GM18909 (cell line): ENCODE data around the gene TMED6.
"Not testable (repeated sequence)": the region's sequence is repeated elsewhere in the genome, so short reads cannot be mapped to it uniquely, and the experiment has no call there.

ENCODE experiments used
- ATAC-seq: cut with Tn5 transposase; IDR thresholded peaks from one replicate; pipeline ENCODE4 v1.9.1; 2021; ENCODE audit warnings: mild to moderate bottlenecking; ENCODE audit not compliant: unreplicated experiment, poor library complexity

Gene TMED6

GRCh38 chr16:69307856-69308255 lies 43.7 kb downstream of the TMED6 start:
- ATAC-seq, result no peak

- ATAC-seq, result no peak
These were observed 44.5 kb downstream of the TMED6 start for GRCh38 chr16:69307091-69307490.

- ATAC-seq, result no peak
These were observed 45.6 kb downstream of the TMED6 start for GRCh38 chr16:69306031-69306430.

- no peak for ATAC-seq
These were observed 49.3 kb downstream of the TMED6 start for GRCh38 chr16:69302301-69302700.

GRCh38 chr16:69301861-69302260 lies 49.7 kb downstream of the TMED6 start:
- no peak for ATAC-seq

- ATAC-seq, result no peak
These were observed 50.4 kb downstream of the TMED6 start for GRCh38 chr16:69301187-69301586.

- ATAC-seq, result no peak
These were observed 53.3 kb downstream of the TMED6 start for GRCh38 chr16:69298261-69298660.

GRCh38 chr16:69296771-69297170 lies 54.8 kb downstream of the TMED6 start:
- not testable (repeated sequence) for ATAC-seq

- no peak for ATAC-seq
These were observed 57.5 kb downstream of the TMED6 start for GRCh38 chr16:69294051-69294450.

- ATAC-seq, result no peak
These were observed 58.2 kb downstream of the TMED6 start for GRCh38 chr16:69293401-69293800.
